RWPE2 (cell line): ENCODE data around the gene FHIT.

Experiments
- ATAC-seq: fragments of 200-7000 bp; cut with Tn5 transposase; 3 replicates; pipeline ENCODE4 v1.9.1; 2021; ENCODE audit warnings: low read depth
- DNase-seq: peaks from one replicate; pipeline ENCODE4 v3.0.0-alpha.2; 2020; ENCODE audit warnings: low spot score
- H3K27ac ChIP-seq: fragments of 450-650 bp; 2 replicates; pipeline ENCODE4 v1.5.1; 2017; ENCODE audit warnings: mild to moderate bottlenecking; ENCODE audit not compliant: poor library complexity, severe bottlenecking
- H3K27me3 ChIP-seq: fragments of 250-450 bp; sonication (Bioruptor Pico); 2 replicates; pipeline ENCODE4 v1.5.1; 2021; ENCODE audit warnings: mild to moderate bottlenecking, moderate library complexity; ENCODE audit not compliant: insufficient read depth, poor library complexity, severe bottlenecking
- H3K36me3 ChIP-seq: fragments of 250-450 bp; sonication (Bioruptor Pico); 2 replicates; pipeline ENCODE4 v1.5.1; 2020; ENCODE audit warnings: low read depth, mild to moderate bottlenecking, moderate library complexity
- H3K4me1 ChIP-seq: fragments of 250-450 bp; sonication (Bioruptor Pico); 2 replicates; pipeline ENCODE4 v1.5.1; 2021; ENCODE audit warnings: mild to moderate bottlenecking, moderate library complexity; ENCODE audit not compliant: insufficient read depth, poor library complexity, severe bottlenecking
- H3K4me3 ChIP-seq: fragments of 250-450 bp; sonication (Bioruptor Pico); 2 replicates; pipeline ENCODE4 v1.5.1; 2021; ENCODE audit warnings: mild to moderate bottlenecking, moderate library complexity; ENCODE audit not compliant: severe bottlenecking
- H3K9me3 ChIP-seq: fragments of 250-450 bp; sonication (Bioruptor Pico); 2 replicates; pipeline ENCODE4 v1.5.1; 2021; ENCODE audit warnings: mild to moderate bottlenecking, moderate library complexity; ENCODE audit not compliant: severe bottlenecking
- CTCF ChIP-seq: fragments of 450-650 bp; IDR thresholded peaks from one replicate; pipeline ENCODE4 v1.5.1; 2017; ENCODE audit warnings: mild to moderate bottlenecking, moderate library complexity; ENCODE audit not compliant: poor library complexity, severe bottlenecking

Gene FHIT

GRCh38 chr3:59812237-59813147, 1438.8 kb downstream of the FHIT start:
- Histone ChIP-seq H3K27me3 (no peaks in the 10 kb centered on the region), H3K9me3 (no peaks in the 10 kb centered on the region), H3K4me1 (no peaks in the 10 kb centered on the region), H3K27ac (no peak overlapping the region), H3K36me3 (no peaks in the 10 kb centered on the region), H3K4me3 (no peak overlapping the region)
- DNase-seq (no peak), ATAC-seq (no peak)
- no peak for TF ChIP-seq CTCF

GRCh38 chr3:59811160-59811559, 1440.1 kb downstream of the FHIT start:
- Histone ChIP-seq H3K36me3 (no peaks in the 10 kb centered on the region), H3K27ac (no peak overlapping the region), H3K4me1 (no peaks in the 10 kb centered on the region), H3K4me3 (no peak overlapping the region), H3K9me3 (no peaks in the 10 kb centered on the region), H3K27me3 (no peaks in the 10 kb centered on the region)
- TF ChIP-seq CTCF, result no peak
- ATAC-seq, result no peak
- DNase-seq, result no peak

GRCh38 chr3:59810606-59811005, 1440.6 kb downstream of the FHIT start:
- no peak for TF ChIP-seq CTCF
- no peak for DNase-seq

GRCh38 chr3:59809710-59810444, 1441.4 kb downstream of the FHIT start:
- no peaks in the 10 kb centered on the region for H3K27me3 ChIP-seq

More at GRCh38 chr3:59810606-59811005, 1440.6 kb downstream of the FHIT start:
- Histone ChIP-seq H3K36me3 (no peaks in the 10 kb centered on the region), H3K9me3 (no peaks in the 10 kb centered on the region), H3K4me1 (no peaks in the 10 kb centered on the region), H3K4me3 (no peak overlapping the region), H3K27ac (no peak overlapping the region), H3K27me3 (no peaks in the 10 kb centered on the region)
- no peak for ATAC-seq

More at GRCh38 chr3:59809710-59810444, 1441.4 kb downstream of the FHIT start:
- Histone ChIP-seq H3K9me3 (no peaks in the 10 kb centered on the region), H3K4me3 (no peak overlapping the region), H3K36me3 (no peaks in the 10 kb centered on the region), H3K4me1 (no peaks in the 10 kb centered on the region), H3K27ac (no peak overlapping the region)
- 0 out of 3 replicates have a peak, but pooled peaks have one; percentile 50 for ATAC-seq
- no peak for DNase-seq
- peak; percentile 58 for TF ChIP-seq CTCF
